ENCODE results near the gene ADRA2C. TPM values are rescaled to one million over a fixed set of nuclear protein-coding genes. Genes with fewer than 3 reads are reported as not detected.

The ADRA2C gene
- total and polyA plus RNA-seq, 12 donors: 1.1 to 34.0 (median 5.3) TPM

DNA sequence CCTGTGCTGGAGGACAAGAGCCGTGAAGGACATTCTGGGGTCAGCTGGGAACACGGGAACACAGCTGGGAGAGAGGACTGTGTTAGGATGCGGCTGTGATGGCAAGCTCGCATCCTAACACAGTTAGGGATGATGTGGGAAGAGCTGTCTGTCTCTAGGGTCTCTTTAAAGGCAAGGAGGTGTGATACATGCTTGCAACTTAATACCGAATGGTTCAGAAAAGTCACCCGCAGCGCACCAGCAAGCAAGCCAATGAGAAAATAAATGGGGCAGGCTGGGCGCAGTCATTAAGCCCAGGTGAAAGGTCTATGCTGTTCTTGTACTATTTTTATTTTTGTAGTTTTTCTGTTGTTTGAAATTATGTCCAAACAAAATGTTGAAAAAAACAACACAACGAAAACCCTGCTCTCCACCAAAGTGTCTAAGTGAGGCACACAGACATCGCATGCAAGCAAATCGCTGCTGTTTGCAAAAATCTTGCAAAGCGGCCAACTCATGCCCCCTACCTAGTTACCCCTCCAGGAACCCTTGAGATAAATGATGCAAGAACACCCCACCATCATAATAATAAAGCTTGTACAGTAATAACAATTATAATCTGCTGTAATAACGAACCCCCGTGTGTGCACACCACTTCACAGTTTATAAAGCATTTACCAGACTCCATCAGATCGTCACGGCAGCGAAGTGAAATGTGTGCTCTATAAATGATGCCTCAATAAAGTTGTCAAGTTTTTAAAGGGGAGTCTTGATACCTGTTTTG is 17.9 kb upstream of the ADRA2C start:
- Histone ChIP-seq H3K9me3 (replicated peaks in 1 of 3) (no peaks in the 10 kb centered on the region), H3K4me1 (replicated peaks in 1 of 2) (no peaks in the 10 kb centered on the region), H3K27ac (no peak overlapping the region), H3K36me3 (replicated peaks in 1 of 2) (no peaks in the 10 kb centered on the region), H3K27me3 (peaks cover 27% of the 10 kb centered on the region), H3K4me3 (no peak overlapping the region)
- 50 to 58% (median 54%) methylated on average over 17 of the region's 17 CpGs for WGBS, 4 donors
- intact Hi-C loops (cut with DNase I): no loop called here
- TF ChIP-seq POLR2A (IDR thresholded peaks at IDR 0.05): no peak
- TF ChIP-seq, protein P1, sequence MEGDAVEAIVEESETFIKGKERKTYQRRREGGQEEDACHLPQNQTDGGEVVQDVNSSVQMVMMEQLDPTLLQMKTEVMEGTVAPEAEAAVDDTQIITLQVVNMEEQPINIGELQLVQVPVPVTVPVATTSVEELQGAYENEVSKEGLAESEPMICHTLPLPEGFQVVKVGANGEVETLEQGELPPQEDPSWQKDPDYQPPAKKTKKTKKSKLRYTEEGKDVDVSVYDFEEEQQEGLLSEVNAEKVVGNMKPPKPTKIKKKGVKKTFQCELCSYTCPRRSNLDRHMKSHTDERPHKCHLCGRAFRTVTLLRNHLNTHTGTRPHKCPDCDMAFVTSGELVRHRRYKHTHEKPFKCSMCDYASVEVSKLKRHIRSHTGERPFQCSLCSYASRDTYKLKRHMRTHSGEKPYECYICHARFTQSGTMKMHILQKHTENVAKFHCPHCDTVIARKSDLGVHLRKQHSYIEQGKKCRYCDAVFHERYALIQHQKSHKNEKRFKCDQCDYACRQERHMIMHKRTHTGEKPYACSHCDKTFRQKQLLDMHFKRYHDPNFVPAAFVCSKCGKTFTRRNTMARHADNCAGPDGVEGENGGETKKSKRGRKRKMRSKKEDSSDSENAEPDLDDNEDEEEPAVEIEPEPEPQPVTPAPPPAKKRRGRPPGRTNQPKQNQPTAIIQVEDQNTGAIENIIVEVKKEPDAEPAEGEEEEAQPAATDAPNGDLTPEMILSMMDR (IDR thresholded peaks at IDR 0.05): no peak
- no peak for DNase-seq

DNA sequence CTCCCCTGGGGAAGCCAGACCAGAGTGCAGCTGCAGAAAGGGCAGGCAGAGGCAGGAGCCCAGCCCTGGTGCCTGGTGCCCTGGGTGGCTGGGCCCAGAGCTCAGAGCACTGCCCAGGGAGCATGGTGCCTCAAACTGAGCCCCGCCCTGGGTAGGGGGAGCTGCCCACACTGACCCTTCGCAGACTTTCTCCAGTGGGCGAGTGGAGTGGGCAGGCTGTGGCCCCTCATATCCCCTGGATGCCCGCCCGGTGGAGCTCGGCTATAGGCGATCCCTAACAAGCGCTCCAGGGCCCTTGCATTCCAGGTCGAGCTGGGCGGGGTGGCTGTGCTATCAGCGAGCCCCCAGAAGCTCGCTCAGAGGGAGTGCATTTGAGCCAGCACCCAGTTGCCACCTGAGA is 17.1 kb upstream of the ADRA2C start:
- DNase-seq: no peak
- WGBS, 4 donors: 75 to 88% (median 80%) methylated on average over 5 to 12 of the region's 12 CpGs
- intact Hi-C loops (cut with DNase I): no loop called here
- Histone ChIP-seq H3K27ac (no peak overlapping the region), H3K27me3 (peaks cover 20% of the 10 kb centered on the region), H3K9me3 (replicated peaks in 1 of 3) (no peaks in the 10 kb centered on the region), H3K4me1 (replicated peaks in 1 of 2) (no peaks in the 10 kb centered on the region), H3K36me3 (replicated peaks in 1 of 2) (no peaks in the 10 kb centered on the region), H3K4me3 (no peak overlapping the region)
- TF ChIP-seq, protein P1 (IDR thresholded peaks at IDR 0.05): no peak
- TF ChIP-seq POLR2A (IDR thresholded peaks at IDR 0.05): no peak

DNA sequence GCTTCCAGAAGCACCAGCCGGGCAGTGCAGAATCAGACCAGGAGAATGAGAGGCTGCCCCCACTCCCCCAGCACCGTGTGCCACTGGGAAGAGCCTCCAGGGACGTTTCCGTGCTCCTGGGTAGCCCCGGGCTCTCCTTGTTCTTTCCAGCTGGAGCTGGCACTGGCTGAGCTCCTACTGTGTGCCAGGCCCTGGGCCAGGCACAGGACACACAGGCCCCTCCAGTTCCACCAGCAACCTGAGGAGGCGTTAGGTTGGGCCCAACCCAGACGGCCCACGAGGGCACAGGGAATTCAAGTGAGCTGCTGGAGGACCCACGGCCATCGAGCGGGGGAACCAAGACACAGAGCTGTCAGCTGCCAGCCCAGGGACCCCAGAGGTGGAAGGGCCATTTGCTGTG is 15.9 kb upstream of the ADRA2C start:
- intact Hi-C loops (cut with DNase I): no loop called here
- TF ChIP-seq, protein P1 (IDR thresholded peaks at IDR 0.05): no peak
- TF ChIP-seq POLR2A (IDR thresholded peaks at IDR 0.05): no peak
- Histone ChIP-seq H3K9me3 (replicated peaks in 1 of 3) (no peaks in the 10 kb centered on the region), H3K4me1 (replicated peaks in 1 of 2) (no peaks in the 10 kb centered on the region), H3K36me3 (replicated peaks in 1 of 2) (no peaks in the 10 kb centered on the region), H3K4me3 (no peak overlapping the region), H3K27ac (no peak overlapping the region), H3K27me3 (peaks cover 13% of the 10 kb centered on the region)
- 61 to 74% (median 70%) methylated on average over 11 of the region's 11 CpGs for WGBS, 4 donors
- no peak for DNase-seq

DNA sequence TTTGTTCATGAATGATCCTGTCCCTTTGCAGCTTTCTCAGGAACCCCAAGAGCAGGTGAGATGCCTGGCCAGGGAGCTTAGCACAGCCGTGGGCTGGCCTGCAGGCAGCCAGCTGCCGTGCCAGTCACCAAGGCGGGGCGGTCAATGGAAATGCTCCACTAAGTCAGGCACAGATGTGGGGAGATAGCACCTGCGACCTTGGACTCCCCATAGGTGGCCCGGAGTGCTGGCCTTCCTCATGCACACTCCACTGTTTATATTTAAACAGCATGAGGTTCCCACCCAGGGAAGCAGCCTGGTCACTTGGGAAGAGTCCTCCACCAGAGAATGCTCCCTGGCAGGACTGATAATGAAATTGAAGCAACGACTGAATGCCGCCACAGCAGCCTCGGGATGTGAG is 14.2 kb upstream of the ADRA2C start:
- 70 to 79% (median 74%) methylated on average over 5 to 9 of the region's 9 CpGs for WGBS, 4 donors
- no peaks in the 10 kb centered on the region for H3K36me3 ChIP-seq (replicated peaks in 1 of 2)
- no peak overlapping the region for H3K4me3 ChIP-seq
- intact Hi-C loops (cut with DNase I): no loop called here
- DNase-seq: no peak
- H3K4me1 ChIP-seq (replicated peaks in 1 of 2): no peaks in the 10 kb centered on the region
- TF ChIP-seq, protein P1 (IDR thresholded peaks at IDR 0.05): no peak
- no peak for TF ChIP-seq POLR2A (IDR thresholded peaks at IDR 0.05)
- H3K27ac ChIP-seq: no peak overlapping the region
- H3K9me3 ChIP-seq (replicated peaks in 1 of 3): no peaks in the 10 kb centered on the region
- H3K27me3 ChIP-seq: peaks cover 8% of the 10 kb centered on the region

Data from adrenal gland (tissue), 12 donors.